HG03196 (cell line): Measurements from ENCODE around the gene H6PD.

Experiments used
- ATAC-seq: cut with Tn5 transposase; IDR thresholded peaks from one replicate; pipeline ENCODE4 v1.9.1; 2021; ENCODE audit not compliant: unreplicated experiment

The H6PD gene

DNA sequence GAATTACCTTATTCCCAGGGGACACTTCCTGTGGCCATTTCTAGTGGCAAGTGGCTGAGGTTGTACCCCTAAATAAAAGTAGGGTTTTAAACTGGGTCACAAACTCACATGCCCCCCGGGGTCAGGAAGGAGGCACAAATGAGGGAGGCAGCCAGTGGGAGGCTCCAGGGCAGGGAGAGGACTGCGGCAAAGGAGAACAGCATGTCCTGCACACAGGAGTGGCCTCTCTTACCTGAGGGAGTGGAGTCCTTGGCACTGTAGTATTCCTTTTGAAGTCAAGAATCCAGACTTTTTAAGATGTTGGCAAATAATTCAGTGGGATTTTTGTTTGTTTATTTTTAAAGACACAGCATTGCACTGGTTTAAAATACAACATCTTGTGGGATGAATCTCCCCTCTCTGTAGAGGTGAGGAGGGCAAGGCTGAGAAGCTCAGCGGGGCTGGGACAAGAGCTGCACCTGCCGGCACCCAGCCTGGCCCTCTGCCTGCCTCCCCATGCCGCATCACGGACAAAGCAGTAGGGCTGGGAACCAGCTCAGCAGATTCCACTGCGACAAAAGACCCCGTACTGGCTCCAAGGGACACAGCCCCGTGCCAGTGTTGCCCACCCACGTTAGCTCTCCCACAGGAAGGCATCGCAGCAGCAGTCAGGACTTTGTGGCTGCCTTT, 80.3 kb downstream of the H6PD start:
- ATAC-seq, result no peak

GRCh38 chr1:9315411-9316079, 81.0 kb downstream of the H6PD start:
- no peak for ATAC-seq

GRCh38 chr1:9316080-9316444, 81.5 kb downstream of the H6PD start:
- no peak for ATAC-seq

- no peak for ATAC-seq
These were observed 81.9 kb downstream of the H6PD start for GRCh38 chr1:9316512-9316911.

- ATAC-seq, result no peak
These were observed 82.5 kb downstream of the H6PD start for GRCh38 chr1:9317072-9317471.

DNA sequence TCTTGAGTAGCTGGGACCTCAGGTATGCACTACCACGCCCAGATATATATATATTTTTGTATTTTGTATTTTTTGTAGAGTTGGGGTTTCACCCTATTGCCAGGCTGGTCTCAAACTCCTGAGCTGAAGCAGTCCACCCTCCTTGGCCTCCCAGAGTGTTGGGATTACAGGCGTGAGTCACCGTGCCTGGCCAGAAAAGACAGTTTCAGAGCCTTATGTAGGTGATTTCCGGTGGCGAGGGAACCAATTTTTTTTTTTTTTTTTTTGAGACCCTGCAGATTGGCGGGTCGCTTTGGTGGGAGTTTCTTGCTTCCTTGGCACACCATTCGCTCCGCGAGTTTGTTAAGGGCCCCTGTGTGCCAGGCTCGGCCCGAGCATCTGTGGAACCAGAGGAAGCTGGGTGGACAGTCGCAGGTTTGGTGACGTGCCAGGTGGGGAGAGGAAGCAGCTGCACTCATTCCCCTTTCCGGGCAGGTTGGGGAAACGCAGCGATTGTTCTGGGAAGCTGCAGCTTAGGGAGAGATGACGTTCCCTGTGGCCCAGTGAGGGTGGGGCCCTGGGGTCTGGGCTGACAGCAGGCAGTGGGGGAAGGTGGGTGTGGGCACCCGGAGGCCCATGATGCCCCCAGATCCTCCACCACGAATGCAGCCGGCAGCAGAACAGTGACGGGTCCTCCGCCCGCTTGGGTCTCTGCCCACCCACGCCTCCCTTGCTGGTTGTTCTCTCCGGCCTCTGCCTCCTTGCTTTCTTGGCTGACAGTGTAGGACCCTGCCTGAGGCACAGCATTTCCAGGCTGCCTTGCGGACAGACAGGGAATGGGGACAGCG, 83.2 kb downstream of the H6PD start:
- no peak for ATAC-seq

DNA sequence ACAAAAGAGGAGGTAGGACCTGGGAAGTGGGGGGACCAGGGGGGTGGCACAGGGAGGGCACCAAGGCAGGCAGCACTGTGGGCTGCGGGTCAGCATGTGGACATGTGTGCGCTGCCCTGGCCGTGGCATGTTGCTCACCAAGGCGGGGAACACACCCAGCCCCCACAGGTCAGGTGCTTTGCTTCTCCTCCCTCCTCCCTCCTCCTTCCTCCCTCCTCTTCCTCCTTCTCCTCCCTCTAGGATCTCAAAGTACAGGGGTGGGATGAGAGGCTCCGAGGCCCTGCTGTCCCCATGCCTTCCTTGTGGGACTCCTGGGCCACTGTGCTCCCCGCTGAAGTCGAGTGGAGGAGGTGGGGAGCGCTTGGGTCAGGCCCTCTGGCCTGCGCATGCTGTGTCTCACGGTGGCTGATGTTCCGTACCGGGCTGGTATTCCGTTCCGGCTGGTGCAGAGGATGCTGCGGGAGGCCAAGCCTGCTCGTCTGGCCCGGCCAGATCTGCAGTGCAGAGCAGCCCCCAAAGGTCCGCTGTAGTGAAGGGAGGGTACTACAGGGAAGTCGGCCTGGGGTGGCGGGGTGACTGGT, 84.7 kb downstream of the H6PD start:
- no peak for ATAC-seq

DNA sequence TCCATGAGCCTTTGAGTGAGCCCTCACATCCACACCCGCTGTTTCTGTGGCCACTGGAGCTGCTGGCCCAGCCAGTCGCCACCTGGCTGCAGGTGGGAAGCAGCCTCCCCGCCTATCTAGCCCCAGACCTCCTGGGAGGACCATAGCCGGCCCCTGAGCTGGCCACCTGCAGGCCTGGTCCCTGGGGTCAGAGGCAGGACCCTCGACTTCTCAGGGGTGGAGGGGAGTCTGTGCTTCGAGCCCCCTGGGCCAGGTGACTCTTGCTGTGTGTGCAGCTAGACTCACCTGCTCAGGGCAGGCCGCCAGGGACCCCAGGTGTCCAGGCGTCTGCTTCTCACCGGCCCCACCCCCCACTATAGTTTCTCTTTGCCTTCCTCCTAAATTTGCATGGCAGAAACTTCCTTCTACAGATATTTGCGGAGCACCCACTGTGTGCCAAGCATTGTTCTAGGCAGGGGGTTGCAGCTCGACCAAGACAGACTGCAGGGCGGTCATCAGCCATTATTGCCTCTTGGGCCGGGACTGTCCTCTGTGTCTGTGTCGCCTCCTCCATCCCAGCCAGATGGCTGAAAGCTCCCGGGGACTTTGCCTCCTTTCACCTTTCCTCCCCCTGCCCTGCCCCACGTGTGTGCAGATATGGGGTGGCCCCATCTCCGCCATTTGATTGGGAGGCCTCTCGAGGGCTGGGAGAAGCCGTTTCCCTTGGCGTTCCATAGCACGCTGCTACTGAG, 85.4 kb downstream of the H6PD start:
- ATAC-seq, result no peak
